Measurements from ENCODE around the gene FBXO4. TPM values are rescaled to one million over a fixed set of nuclear protein-coding genes. Genes with fewer than 3 reads are reported as not detected.
A peak's percentile ranks its signal among the peaks of the same experiment; 100 is the strongest.

FBXO4 gene
- 5.7 TPM for polyA plus RNA-seq (2013, experiment 1 of 2)
- polyA plus RNA-seq (2013, experiment 2 of 2) = 5.3 TPM

- no peaks in the 10 kb centered on the region for H3K79me1 ChIP-seq (ENCODE audit: low read depth, low read length)
- peak within 1 kb of the TSS; percentile 82 for H4K8ac ChIP-seq (ENCODE audit: low read depth, low read length)
- peaks cover 0 to 31% of the 10 kb centered on the region in 2 donors for H3K36me3 ChIP-seq (replicated peaks in 1 of 2; ENCODE audit: control insufficient read depth in 2 of 2, insufficient read depth in 2 of 2, low read length in 2 of 2)
- no peak within 1 kb of the TSS for H2BK120ac ChIP-seq (ENCODE audit: low read depth, low read length)
- H3K9me3 ChIP-seq (replicated peaks in 1 of 2; ENCODE audit: control insufficient read depth in 2 of 2, insufficient read depth in 1 of 2, low read depth in 1 of 2, low read length in 2 of 2) = no peaks in the 10 kb centered on the region
- H3K23ac ChIP-seq (ENCODE audit: low read depth, low read length, poor library complexity) = peak within 1 kb of the TSS; percentile 97
- peaks cover 0 to 3% of the 10 kb centered on the region in 2 donors for H3K4me1 ChIP-seq (ENCODE audit: control insufficient read depth in 2 of 2, insufficient read depth in 1 of 2, low read depth in 1 of 2, low read length in 2 of 2)
- peak within 1 kb of the TSS; percentile 60 for H3K9ac ChIP-seq (ENCODE audit: low read depth, low read length, poor library complexity)
- H2BK12ac ChIP-seq (ENCODE audit: low read length) = peak within 1 kb of the TSS; percentile 58
- H3K18ac ChIP-seq (ENCODE audit: low read length) = peak within 1 kb of the TSS; percentile 93
- WGBS, 2 donors (ENCODE audit: extremely low coverage in 2 of 2, insufficient read length in 2 of 2, insufficient replicate concordance in 1 of 2) = no CpG with 5 or more reads among the region's 60 CpGs
- peak within 1 kb of the TSS in 1 of 2 donors; percentile 85 for H3K4me3 ChIP-seq (ENCODE audit: low read length in 2 of 2)
- H3K4me2 ChIP-seq (ENCODE audit: insufficient read depth, low read length, poor library complexity, severe bottlenecking) = peak within 1 kb of the TSS; percentile 49
- H2BK5ac ChIP-seq (ENCODE audit: low read length) = peak within 1 kb of the TSS; percentile 48
- H2BK15ac ChIP-seq (ENCODE audit: low read length) = no peak within 1 kb of the TSS
- H3K14ac ChIP-seq (ENCODE audit: low read length) = no peak within 1 kb of the TSS
- no peaks in the 10 kb centered on the region for H3K27me3 ChIP-seq (ENCODE audit: control insufficient read depth in 3 of 3, insufficient read depth in 3 of 3, low read depth in 1 of 3, low read length in 3 of 3)
- DNase-seq (ENCODE audit: low spot score) = peak; percentile 51
- H2AFZ ChIP-seq (ENCODE audit: low read length) = peak within 1 kb of the TSS; percentile 45
- H4K91ac ChIP-seq (ENCODE audit: low read depth, low read length, poor library complexity) = no peak within 1 kb of the TSS
- H3K27ac ChIP-seq (replicated peaks; ENCODE audit: low read length) = no peak within 1 kb of the TSS
- H2AK5ac ChIP-seq (ENCODE audit: low read depth, low read length) = peak within 1 kb of the TSS; percentile 46
- H3K4ac ChIP-seq (ENCODE audit: low read length) = no peak within 1 kb of the TSS
Observed at GRCh38 chr5:41924872-41925554, at the start of gene FBXO4. Gene FBXO4, plus strand, starts transcription at chr5:41925281. Its CDS starts 29 bp downstream, at chr5:41925310.

- Histone ChIP-seq H3K36me3 (replicated peaks in 1 of 2; ENCODE audit: control insufficient read depth in 2 of 2, insufficient read depth in 2 of 2, low read length in 2 of 2) (no peaks in the 10 kb centered on the region), H3K4me3 (ENCODE audit: low read length in 2 of 2) (no peak overlapping the region), H2BK15ac (ENCODE audit: low read length) (no peak overlapping the region), H2BK120ac (ENCODE audit: low read depth, low read length) (no peak overlapping the region), H2AK5ac (ENCODE audit: low read depth, low read length) (no peak overlapping the region), H3K4ac (ENCODE audit: low read length) (no peak overlapping the region), H3K14ac (ENCODE audit: low read length) (no peak overlapping the region), H4K8ac (ENCODE audit: low read depth, low read length) (no peak overlapping the region), H2AFZ (ENCODE audit: low read length) (no peak overlapping the region), H2BK5ac (ENCODE audit: low read length) (no peak overlapping the region), H3K18ac (ENCODE audit: low read length) (no peak overlapping the region), H3K27me3 (ENCODE audit: control insufficient read depth in 3 of 3, insufficient read depth in 3 of 3, low read depth in 1 of 3, low read length in 3 of 3) (peaks cover 0 to 2% (median 0%) of the 10 kb centered on the region in 3 experiments), H3K23ac (ENCODE audit: low read depth, low read length, poor library complexity) (no peak overlapping the region), H2BK12ac (ENCODE audit: low read length) (no peak overlapping the region), H3K4me2 (ENCODE audit: insufficient read depth, low read length, poor library complexity, severe bottlenecking) (no peak overlapping the region), H3K9me3 (replicated peaks in 1 of 2; ENCODE audit: control insufficient read depth in 2 of 2, insufficient read depth in 1 of 2, low read depth in 1 of 2, low read length in 2 of 2) (no peaks in the 10 kb centered on the region), H3K4me1 (ENCODE audit: control insufficient read depth in 2 of 2, insufficient read depth in 1 of 2, low read depth in 1 of 2, low read length in 2 of 2) (no peaks in the 10 kb centered on the region), H3K79me1 (ENCODE audit: low read depth, low read length) (no peaks in the 10 kb centered on the region), H3K27ac (replicated peaks; ENCODE audit: low read length) (no peak overlapping the region), H4K91ac (ENCODE audit: low read depth, low read length, poor library complexity) (no peak overlapping the region), H3K9ac (ENCODE audit: low read depth, low read length, poor library complexity) (no peak overlapping the region)
- DNase-seq (ENCODE audit: low spot score) = no peak
- no CpG with 5 or more reads among the region's 2 CpGs for WGBS, 2 donors (ENCODE audit: extremely low coverage in 2 of 2, insufficient read length in 2 of 2, insufficient replicate concordance in 1 of 2)
Observed at GRCh38 chr5:41876678-41877077, 48.4 kb upstream of the FBXO4 start.

- H3K18ac ChIP-seq (ENCODE audit: low read length) = no peak overlapping the region
- H3K4me1 ChIP-seq (ENCODE audit: control insufficient read depth in 2 of 2, insufficient read depth in 1 of 2, low read depth in 1 of 2, low read length in 2 of 2) = no peaks in the 10 kb centered on the region
- no peaks in the 10 kb centered on the region for H3K79me1 ChIP-seq (ENCODE audit: low read depth, low read length)
- H2BK120ac ChIP-seq (ENCODE audit: low read depth, low read length) = no peak overlapping the region
- H3K9ac ChIP-seq (ENCODE audit: low read depth, low read length, poor library complexity) = no peak overlapping the region
- H3K27me3 ChIP-seq (ENCODE audit: control insufficient read depth in 3 of 3, insufficient read depth in 3 of 3, low read depth in 1 of 3, low read length in 3 of 3) = peaks cover 0 to 2% (median 0%) of the 10 kb centered on the region in 3 experiments
- H4K8ac ChIP-seq (ENCODE audit: low read depth, low read length) = no peak overlapping the region
- H3K23ac ChIP-seq (ENCODE audit: low read depth, low read length, poor library complexity) = no peak overlapping the region
- no peaks in the 10 kb centered on the region for H3K36me3 ChIP-seq (replicated peaks in 1 of 2; ENCODE audit: control insufficient read depth in 2 of 2, insufficient read depth in 2 of 2, low read length in 2 of 2)
- WGBS, 2 donors (ENCODE audit: extremely low coverage in 2 of 2, insufficient read length in 2 of 2, insufficient replicate concordance in 1 of 2) = no CpG with 5 or more reads among the region's 1 CpG
- DNase-seq (ENCODE audit: low spot score) = no peak
- no peaks in the 10 kb centered on the region for H3K9me3 ChIP-seq (replicated peaks in 1 of 2; ENCODE audit: control insufficient read depth in 2 of 2, insufficient read depth in 1 of 2, low read depth in 1 of 2, low read length in 2 of 2)
- H2BK5ac ChIP-seq (ENCODE audit: low read length) = no peak overlapping the region
- no peak overlapping the region for H3K4me3 ChIP-seq (ENCODE audit: low read length in 2 of 2)
- no peak overlapping the region for H2BK15ac ChIP-seq (ENCODE audit: low read length)
- H4K91ac ChIP-seq (ENCODE audit: low read depth, low read length, poor library complexity) = no peak overlapping the region
- H2AFZ ChIP-seq (ENCODE audit: low read length) = no peak overlapping the region
- no peak overlapping the region for H2BK12ac ChIP-seq (ENCODE audit: low read length)
- H3K14ac ChIP-seq (ENCODE audit: low read length) = no peak overlapping the region
- H3K27ac ChIP-seq (replicated peaks; ENCODE audit: low read length) = no peak overlapping the region
- no peak overlapping the region for H3K4me2 ChIP-seq (ENCODE audit: insufficient read depth, low read length, poor library complexity, severe bottlenecking)
- H3K4ac ChIP-seq (ENCODE audit: low read length) = no peak overlapping the region
- H2AK5ac ChIP-seq (ENCODE audit: low read depth, low read length) = no peak overlapping the region
Observed at GRCh38 chr5:41877408-41877807, 47.7 kb upstream of the FBXO4 start.

- no peak overlapping the region for H3K27ac ChIP-seq (replicated peaks; ENCODE audit: low read length)
- H3K18ac ChIP-seq (ENCODE audit: low read length) = no peak overlapping the region
- H3K4me3 ChIP-seq (ENCODE audit: low read length in 2 of 2) = no peak overlapping the region
- no peak overlapping the region for H2BK15ac ChIP-seq (ENCODE audit: low read length)
- no peaks in the 10 kb centered on the region for H3K9me3 ChIP-seq (replicated peaks in 1 of 2; ENCODE audit: control insufficient read depth in 2 of 2, insufficient read depth in 1 of 2, low read depth in 1 of 2, low read length in 2 of 2)
- H3K14ac ChIP-seq (ENCODE audit: low read length) = no peak overlapping the region
- no peak overlapping the region for H2BK120ac ChIP-seq (ENCODE audit: low read depth, low read length)
- H3K23ac ChIP-seq (ENCODE audit: low read depth, low read length, poor library complexity) = no peak overlapping the region
- no peak overlapping the region for H4K8ac ChIP-seq (ENCODE audit: low read depth, low read length)
- WGBS, 2 donors (ENCODE audit: extremely low coverage in 2 of 2, insufficient read length in 2 of 2, insufficient replicate concordance in 1 of 2) = no CpG with 5 or more reads among the region's 2 CpGs
- H2BK5ac ChIP-seq (ENCODE audit: low read length) = no peak overlapping the region
- no peak for DNase-seq (ENCODE audit: low spot score)
- H4K91ac ChIP-seq (ENCODE audit: low read depth, low read length, poor library complexity) = no peak overlapping the region
- H3K4me1 ChIP-seq (ENCODE audit: control insufficient read depth in 2 of 2, insufficient read depth in 1 of 2, low read depth in 1 of 2, low read length in 2 of 2) = no peaks in the 10 kb centered on the region
- H3K27me3 ChIP-seq (ENCODE audit: control insufficient read depth in 3 of 3, insufficient read depth in 3 of 3, low read depth in 1 of 3, low read length in 3 of 3) = peaks cover 0 to 2% (median 0%) of the 10 kb centered on the region in 3 experiments
- H2AFZ ChIP-seq (ENCODE audit: low read length) = no peak overlapping the region
- H3K9ac ChIP-seq (ENCODE audit: low read depth, low read length, poor library complexity) = no peak overlapping the region
- no peak overlapping the region for H2AK5ac ChIP-seq (ENCODE audit: low read depth, low read length)
- H3K79me1 ChIP-seq (ENCODE audit: low read depth, low read length) = no peaks in the 10 kb centered on the region
- no peak overlapping the region for H3K4me2 ChIP-seq (ENCODE audit: insufficient read depth, low read length, poor library complexity, severe bottlenecking)
- no peak overlapping the region for H2BK12ac ChIP-seq (ENCODE audit: low read length)
- H3K36me3 ChIP-seq (replicated peaks in 1 of 2; ENCODE audit: control insufficient read depth in 2 of 2, insufficient read depth in 2 of 2, low read length in 2 of 2) = no peaks in the 10 kb centered on the region
- no peak overlapping the region for H3K4ac ChIP-seq (ENCODE audit: low read length)
Observed at GRCh38 chr5:41878173-41878572, 46.9 kb upstream of the FBXO4 start.

All from neuronal stem cell (in vitro differentiated cells).